RWPE1 (cell line): ENCODE measurements around the gene MPIG6B.

Experiments used
- CTCF ChIA-PET: fragments of 350-600 bp; sonication (Branson Sonifier 250); formaldehyde crosslinking; extraction: SDS; loops from one replicate; lab custom pipeline; 2021; lab: Yijun Ruan, JAX
- POLR2A ChIA-PET: fragments of 400-600 bp; formaldehyde crosslinking; extraction: SDS; loops from one replicate; lab custom pipeline; 2020; ENCODE audit warnings: antibody characterized with exemption; ENCODE audit not compliant: low non-redundant PET; lab: Yijun Ruan, JAX
- DNase-seq: peaks from one replicate; pipeline ENCODE4 v3.0.0; 2012; ENCODE audit warnings: low spot score
- H3K27ac ChIP-seq: fragments of 450-650 bp; 2 replicates; pipeline ENCODE4 v1.5.1; 2017
- TF ChIP-seq, protein P1 (sequence below): fragments of 450-650 bp; conservative IDR thresholded peaks from 2 replicates; pipeline ENCODE4 v1.5.1; 2017; ENCODE audit warnings: low read depth, mild to moderate bottlenecking

The MPIG6B gene

DNA sequence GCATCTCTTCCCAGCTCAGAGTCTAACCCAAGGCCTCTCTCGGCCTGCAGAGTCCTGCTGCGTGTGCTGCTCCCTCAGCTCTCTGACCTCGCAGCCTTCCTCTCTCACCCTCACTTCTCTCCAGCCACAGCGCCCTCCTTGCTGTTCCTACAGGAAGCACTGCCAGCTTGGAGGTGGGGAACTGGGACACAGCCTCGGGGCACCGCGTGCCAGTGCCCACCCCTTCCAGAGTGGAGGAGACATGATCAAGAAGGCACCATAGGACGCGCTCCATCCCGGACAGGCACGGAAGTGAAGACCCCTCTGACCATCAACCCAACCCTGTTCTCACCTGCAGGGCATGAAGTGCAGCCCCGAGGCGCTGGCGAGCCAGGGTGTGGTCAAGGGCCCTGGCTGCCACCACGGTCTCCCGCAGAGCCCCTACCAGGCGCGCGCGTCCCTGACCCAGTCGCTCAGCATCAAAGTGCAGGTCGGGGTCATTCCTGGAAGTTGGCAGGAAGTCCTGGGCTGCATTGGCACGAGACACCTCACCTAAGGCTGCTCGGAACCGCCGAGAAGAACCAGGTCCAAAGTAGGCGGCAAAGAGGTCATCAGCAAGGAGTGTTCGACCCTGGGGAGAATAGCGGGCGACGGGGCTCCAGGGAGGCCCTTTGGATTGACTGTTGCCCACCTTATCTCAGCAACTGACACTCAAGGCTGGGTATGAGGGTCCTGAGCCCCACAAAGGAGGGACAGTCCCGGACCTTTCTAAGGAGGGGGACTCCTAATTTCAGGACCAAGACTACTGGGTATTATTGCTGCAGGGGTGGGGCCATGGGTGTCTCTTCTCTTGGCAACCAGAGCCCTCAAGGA, 52.7 kb downstream of the MPIG6B start:
- H3K27ac ChIP-seq, result peak overlapping the region; percentile 89
- no peak for DNase-seq
- ChIA-PET POLR2A (no interaction called here), CTCF (interaction anchor here (1.0 to 1.6 kb wide), 2 partner anchors 15 to 54 kb away, joined by 3 to 4 read pairs; no protein-coding TSS in a partner anchor)
- TF ChIP-seq, protein P1, sequence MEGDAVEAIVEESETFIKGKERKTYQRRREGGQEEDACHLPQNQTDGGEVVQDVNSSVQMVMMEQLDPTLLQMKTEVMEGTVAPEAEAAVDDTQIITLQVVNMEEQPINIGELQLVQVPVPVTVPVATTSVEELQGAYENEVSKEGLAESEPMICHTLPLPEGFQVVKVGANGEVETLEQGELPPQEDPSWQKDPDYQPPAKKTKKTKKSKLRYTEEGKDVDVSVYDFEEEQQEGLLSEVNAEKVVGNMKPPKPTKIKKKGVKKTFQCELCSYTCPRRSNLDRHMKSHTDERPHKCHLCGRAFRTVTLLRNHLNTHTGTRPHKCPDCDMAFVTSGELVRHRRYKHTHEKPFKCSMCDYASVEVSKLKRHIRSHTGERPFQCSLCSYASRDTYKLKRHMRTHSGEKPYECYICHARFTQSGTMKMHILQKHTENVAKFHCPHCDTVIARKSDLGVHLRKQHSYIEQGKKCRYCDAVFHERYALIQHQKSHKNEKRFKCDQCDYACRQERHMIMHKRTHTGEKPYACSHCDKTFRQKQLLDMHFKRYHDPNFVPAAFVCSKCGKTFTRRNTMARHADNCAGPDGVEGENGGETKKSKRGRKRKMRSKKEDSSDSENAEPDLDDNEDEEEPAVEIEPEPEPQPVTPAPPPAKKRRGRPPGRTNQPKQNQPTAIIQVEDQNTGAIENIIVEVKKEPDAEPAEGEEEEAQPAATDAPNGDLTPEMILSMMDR, result no peak
